GM18868 (cell line): Measurements from ENCODE around the gene NFATC2IP.
"Not testable (repeated sequence)": the region's sequence is repeated elsewhere in the genome, so short reads cannot be mapped to it uniquely, and the experiment has no call there.

ENCODE experiments used
- ATAC-seq: cut with Tn5 transposase; IDR thresholded peaks from one replicate; pipeline ENCODE4 v1.9.1; 2021; ENCODE audit warnings: mild to moderate bottlenecking, moderate library complexity; ENCODE audit not compliant: unreplicated experiment

The NFATC2IP gene

DNA sequence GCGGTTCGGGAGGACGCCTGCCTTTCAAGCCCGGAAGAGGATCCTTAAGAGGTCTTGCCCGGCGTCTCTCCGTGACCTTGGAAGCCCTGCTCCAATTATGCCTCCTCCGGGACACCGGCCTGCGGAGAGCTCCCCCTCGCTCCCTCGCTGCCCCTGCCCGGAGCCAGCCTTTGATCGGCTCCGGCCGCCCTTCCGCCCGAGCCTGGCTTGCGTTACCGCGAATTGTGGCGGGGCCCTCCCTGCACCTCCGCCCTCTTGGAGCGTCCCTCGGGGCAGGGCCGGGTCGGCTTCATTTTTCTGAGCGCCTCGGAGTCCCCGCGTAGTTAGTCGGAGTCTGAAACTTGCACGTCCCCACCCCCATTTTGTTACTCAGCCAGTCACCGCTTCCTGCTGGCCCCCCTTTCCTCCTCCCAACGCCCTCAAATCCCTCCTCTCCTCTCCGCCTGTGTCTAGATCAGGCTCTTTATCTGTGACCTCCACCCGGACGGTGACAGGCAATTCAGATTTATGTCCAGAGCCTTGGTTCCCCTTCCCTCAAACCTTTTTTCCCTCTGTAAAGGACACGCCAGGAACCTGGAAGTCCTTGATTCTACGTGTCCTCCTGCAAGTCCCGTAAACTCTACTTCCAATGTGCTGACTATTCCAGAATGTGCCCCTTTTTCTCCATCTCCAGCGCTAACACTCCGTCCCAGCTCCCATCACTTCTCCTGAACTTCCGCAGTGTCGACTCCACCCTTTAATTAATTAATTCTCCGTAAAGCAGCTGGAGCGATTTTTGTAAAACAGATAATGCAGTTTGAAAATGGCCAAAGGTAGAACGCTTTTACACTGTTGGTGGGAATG is 25.1 kb upstream of the NFATC2IP start:
- ATAC-seq = peak; percentile 35

DNA sequence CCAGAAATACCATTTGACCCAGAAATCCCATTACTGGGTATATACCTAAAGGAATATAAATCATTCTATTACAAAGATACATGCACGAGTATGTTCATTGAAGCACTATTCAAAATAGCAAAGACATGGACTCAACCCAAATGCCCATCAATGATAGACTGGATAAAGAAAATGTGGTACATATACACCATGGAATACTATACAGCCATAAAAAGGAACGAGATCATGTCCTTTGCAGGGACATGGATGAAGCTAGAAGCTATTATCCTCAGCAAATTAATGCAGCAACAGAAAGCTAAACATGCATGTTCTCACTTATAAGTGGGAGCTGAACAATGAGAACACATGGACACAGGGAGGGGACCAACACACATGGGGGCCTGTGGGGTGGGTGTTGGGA is 24.5 kb upstream of the NFATC2IP start:
- ATAC-seq = not testable (repeated sequence)

DNA sequence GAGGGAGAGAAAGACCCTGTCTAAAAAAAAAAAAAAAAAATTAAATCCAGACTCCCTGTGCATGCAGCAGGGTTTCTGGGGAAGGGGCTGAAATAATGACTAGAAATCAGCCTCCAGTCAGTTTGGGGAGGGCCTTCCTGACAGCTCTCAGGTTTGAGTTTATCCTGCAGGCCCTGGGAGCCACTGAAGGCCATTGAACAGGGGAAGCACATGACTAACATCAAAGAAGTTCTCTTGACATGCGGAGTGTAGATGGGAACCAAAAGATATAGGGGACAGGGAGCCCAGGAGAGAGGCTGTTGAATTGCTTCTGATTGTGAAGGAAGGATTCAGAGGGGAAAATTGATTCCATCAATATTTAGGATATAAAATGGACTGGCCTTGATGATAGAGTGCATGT is 22.9 kb upstream of the NFATC2IP start:
- no peak for ATAC-seq

DNA sequence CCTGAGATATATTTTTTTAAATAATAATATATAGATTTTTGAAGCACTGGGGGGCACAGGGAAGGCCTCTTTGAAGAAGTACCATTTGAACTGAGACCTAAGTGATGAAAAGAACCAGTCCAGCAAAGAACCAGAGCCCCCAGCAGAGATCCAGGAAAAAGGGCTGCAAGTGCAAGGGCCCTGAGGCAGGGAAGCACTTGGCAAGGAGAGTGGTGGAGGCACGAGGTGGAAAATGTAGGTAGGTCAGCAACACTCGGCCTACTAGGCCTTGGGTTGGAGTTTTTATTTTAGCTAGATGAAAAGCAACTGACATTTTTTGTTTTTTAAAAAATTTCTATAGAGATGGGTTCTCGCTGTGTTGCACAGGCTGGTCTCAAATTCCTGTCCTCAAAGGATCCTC is 20.5 kb upstream of the NFATC2IP start:
- ATAC-seq = no peak

DNA sequence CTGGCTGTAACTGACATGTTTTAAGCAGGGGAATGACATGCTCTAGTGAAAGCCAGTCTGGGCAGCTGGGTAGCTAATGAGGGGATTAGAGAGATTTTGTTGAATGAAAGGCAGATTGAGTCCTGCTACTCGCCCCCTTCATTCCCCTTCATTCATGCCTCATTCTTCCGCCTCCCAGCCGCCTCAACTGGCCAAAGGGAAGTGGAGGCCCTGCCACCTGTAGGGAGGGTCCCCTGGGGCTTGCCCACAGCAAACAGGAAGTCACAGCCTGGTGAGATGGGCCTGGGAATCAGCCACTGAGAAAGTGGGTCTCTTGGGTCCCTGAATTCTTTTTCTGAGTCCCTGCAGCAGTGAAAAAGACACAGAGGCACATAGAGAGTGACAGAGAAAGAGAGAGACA is 20.1 kb upstream of the NFATC2IP start:
- peak; percentile 57 for ATAC-seq

DNA sequence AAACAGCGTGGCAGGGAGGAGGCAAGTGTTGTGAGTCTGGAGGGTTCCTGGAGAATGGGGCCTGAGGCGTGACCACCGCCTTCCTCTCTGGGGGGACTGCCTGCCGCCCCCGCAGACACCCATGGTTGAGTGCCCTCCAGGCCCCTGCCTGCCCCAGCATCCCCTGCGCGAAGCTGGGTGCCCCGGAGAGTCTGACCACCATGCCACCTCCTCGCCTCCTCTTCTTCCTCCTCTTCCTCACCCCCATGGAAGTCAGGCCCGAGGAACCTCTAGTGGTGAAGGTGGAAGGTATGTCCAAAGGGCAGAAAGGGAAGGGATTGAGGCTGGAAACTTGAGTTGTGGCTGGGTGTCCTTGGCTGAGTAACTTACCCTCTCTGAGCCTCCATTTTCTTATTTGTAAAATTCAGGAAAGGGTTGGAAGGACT is 18.9 kb upstream of the NFATC2IP start, which contains the start of gene CD19:
Gene CD19, plus strand, starts transcription at position 171 of the 425 bp plus-strand sequence. Its CDS starts 30 bp downstream, at position 201.
- ATAC-seq = peak; percentile 45

DNA sequence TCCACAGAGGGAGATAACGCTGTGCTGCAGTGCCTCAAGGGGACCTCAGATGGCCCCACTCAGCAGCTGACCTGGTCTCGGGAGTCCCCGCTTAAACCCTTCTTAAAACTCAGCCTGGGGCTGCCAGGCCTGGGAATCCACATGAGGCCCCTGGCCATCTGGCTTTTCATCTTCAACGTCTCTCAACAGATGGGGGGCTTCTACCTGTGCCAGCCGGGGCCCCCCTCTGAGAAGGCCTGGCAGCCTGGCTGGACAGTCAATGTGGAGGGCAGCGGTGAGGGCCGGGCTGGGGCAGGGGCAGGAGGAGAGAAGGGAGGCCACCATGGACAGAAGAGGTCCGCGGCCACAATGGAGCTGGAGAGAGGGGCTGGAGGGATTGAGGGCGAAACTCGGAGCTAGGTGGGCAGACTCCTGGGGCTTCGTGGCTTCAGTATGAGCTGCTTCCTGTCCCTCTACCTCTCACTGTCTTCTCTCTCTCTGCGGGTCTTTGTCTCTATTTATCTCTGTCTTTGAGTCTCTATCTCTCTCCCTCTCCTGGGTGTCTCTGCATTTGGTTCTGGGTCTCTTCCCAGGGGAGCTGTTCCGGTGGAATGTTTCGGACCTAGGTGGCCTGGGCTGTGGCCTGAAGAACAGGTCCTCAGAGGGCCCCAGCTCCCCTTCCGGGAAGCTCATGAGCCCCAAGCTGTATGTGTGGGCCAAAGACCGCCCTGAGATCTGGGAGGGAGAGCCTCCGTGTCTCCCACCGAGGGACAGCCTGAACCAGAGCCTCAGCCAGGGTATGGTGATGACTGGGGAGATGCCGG is 18.2 kb upstream of the NFATC2IP start:
- no peak for ATAC-seq

DNA sequence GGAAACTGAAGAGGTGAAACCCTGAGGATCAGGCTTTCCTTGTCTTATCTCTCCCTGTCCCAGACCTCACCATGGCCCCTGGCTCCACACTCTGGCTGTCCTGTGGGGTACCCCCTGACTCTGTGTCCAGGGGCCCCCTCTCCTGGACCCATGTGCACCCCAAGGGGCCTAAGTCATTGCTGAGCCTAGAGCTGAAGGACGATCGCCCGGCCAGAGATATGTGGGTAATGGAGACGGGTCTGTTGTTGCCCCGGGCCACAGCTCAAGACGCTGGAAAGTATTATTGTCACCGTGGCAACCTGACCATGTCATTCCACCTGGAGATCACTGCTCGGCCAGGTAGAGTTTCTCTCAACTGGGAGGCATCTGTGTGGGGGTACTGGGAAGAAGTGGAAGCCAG is 17.6 kb upstream of the NFATC2IP start:
- no peak for ATAC-seq

DNA sequence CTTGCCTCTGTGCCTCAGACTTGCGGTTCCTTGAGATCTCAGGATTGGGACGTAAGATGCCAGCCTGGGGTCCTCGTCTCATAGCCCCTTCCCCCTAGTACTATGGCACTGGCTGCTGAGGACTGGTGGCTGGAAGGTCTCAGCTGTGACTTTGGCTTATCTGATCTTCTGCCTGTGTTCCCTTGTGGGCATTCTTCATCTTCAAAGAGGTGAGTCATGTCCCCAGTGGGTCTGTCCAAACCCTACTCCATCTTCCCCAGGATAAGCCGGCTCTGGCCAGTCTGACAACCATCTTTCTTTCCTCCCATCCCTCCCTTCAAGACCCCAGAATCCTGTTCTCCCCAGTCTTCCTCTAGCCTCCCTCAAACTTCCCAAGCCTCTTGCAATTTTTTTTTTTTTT is 15.4 kb upstream of the NFATC2IP start:
- ATAC-seq = no peak

DNA sequence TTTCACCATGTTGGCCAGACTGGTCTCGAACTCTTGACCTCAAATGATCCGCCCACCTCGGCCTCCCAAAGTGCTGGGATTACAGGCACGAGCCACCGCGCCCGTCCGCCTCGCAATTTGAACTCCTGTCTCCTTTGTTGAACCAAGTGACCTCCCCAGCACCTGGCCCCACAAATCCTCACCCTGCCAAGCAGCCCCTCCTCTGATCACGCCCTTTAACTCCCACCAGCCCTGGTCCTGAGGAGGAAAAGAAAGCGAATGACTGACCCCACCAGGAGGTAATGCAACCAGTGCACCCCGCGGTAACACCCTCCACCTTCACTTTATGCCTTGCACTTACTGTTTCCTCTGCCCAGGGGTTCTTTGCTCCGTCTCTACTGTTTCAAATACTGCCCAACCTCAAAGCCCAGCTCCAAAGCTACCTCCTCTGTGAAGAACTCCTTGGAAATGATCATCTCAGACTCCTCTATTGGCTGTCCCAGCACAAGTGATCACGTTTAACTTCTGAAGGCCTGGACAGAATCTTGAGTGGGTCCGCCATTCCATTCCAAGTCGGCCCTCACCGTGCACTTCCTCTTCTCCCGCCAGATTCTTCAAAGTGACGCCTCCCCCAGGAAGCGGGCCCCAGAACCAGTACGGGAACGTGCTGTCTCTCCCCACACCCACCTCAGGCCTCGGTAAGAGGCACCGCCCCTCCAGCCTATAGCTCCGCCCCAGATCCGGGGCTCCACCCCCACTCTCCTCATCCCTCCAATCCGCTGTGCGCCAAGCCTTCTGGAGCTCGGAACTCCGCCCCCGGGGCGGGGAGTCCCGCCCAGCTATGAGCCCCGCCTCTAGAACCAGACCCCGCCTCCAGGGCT is 14.6 kb upstream of the NFATC2IP start:
- peak; percentile 79 for ATAC-seq

DNA sequence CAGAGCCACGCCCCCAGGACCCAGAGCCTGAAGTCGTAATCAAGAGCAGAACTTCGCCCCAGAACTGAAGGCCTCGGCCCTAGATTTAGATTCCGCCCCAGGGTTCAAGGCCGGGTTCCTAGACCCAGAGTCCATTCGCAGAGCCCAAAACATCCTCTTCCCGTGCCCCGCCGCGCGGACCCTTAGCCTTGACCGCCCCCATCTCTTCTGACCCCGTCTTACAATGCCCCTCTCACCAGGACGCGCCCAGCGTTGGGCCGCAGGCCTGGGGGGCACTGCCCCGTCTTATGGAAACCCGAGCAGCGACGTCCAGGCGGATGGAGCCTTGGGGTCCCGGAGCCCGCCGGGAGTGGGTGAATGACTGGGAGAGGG is 14.0 kb upstream of the NFATC2IP start:
- ATAC-seq = no peak

DNA sequence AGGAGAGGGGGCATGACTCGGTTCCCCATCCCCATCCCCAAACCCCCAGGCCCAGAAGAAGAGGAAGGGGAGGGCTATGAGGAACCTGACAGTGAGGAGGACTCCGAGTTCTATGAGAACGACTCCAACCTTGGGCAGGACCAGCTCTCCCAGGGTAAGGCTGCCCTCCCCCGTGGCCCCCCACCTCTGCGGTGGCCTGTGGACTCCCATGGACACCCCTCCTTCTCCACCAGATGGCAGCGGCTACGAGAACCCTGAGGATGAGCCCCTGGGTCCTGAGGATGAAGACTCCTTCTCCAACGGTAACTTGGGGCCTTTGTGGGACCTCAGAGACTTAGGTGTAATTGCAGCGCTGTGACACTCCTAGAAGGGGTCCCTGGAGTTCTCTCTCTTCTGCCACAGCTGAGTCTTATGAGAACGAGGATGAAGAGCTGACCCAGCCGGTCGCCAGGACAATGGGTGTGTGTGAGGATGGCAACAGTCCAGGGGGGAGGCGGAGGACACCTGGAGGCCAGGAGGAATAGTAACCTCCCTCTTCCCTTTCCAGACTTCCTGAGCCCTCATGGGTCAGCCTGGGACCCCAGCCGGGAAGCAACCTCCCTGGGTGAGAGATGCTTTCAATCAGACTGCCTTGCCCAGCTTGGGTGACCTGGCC is 13.4 kb upstream of the NFATC2IP start:
- no peak for ATAC-seq

DNA sequence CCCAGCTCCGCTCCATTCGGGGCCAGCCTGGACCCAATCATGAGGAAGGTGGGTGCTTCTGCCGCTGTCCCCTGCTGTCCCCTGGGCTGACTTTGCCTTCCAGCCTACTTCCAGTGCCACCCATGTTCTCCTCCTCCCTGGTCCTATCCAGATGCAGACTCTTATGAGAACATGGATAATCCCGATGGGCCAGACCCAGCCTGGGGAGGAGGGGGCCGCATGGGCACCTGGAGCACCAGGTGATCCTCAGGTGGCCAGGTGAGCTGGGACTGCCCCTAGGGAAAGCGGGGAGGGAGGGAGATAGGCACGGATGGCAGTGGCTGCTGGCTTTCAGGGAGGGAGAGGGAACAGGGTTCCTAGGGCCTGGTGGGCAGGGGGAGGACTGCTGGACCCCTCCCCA is 12.0 kb upstream of the NFATC2IP start:
- no peak for ATAC-seq

DNA sequence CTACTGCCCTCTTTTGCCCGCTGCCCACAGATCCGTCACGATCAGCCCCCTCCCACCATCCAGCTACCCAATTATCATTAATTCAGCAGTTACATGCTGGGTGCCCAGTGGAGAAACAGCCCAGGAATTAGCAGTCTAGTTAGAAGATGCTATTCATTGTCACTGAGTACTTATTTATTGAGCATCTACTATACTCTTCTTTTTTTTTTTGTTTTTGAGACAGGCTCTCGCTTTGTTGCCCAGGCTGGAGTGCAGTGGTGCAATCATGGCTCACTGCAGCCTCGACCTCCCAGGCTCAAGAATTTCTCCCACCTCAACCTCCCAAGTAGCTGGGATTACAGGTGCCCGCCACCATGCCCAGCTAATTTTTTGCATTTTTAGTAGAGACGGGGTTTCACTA is 10.9 kb upstream of the NFATC2IP start:
- ATAC-seq = not testable (repeated sequence)

DNA sequence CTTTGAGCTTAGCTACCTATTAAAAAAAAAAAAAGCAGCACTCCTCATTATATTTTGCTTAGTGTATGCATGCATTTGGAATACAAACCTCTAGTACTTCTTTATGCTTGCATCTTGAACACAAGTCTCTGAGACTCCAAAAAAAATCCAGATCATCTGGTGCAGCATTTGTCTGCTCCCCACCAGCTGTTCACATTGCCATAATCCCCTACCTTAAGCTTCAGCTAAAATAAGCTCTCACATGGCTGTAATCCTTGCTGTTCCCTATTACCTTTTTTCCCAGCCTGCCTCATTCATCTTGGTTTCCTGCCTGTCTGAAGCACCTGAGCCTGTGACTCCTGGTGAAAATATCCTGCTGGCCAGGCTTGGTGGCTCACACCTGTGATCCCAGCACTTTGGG is 7.5 kb upstream of the NFATC2IP start:
- ATAC-seq = no peak

DNA sequence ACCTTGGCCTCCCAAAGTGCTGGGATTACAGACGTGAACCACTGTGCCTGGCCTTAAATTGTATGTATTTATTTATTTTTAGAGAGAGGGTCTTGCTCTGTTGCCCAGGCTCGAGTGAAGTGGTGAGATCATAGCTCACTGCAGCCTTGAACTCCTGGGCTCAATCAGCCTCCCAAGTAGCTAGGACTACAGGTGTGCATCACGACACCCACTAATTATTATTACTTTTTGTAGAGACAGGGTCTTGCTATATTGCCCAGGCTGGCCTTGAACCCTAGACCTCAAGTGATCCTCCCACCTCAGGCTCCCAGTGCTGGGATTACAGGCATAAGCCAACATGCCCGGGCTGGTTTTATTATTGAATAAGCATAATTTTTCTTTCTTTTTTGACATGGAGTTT is 4.1 kb upstream of the NFATC2IP start:
- ATAC-seq = no peak

DNA sequence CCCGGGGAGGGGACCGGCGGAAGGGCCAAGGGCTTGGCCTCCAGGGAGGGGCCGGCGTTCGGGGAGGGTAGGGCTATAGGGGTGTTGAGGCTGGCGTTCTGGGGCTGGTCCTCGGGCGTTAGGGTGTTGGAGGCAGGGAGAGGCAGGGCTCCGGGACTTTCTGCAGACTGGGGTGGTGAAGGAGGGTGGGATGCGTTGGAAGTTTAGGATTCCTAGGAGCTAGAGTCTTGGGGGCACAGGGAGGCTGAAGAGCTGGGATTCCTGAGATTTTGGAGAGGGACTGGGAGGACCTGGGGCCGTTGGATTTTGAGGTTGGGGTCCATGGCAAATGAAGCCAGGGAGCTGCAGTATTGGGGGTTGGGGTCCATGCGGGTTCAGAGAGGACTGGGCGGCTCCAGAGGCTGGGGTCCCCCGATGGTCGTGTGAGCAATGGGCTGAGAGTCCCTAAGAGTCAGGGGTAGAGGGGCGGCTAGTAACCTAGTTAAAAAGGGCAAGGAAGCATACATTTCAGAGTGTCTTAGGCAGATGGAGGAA is 740 bp downstream of the NFATC2IP start:
- no peak for ATAC-seq

DNA sequence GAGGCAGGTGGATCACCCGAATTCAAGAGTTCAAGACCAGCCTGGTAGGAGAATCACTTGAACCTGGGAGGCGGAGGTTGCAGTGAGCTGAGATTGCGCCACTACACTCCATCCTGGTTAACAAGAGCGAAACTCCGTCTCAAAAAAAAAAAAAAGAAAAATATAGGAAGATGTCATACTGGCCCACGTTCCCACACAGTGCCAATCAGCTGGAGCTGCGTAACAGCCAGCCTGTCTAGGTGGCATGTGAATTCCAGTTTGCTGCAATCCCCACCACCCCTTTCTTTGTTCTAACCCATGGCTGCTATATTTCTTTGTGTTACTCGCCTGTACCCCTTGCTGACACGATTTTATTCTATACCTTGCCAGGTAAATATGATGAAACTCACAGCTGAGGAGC is 7.5 kb downstream of the NFATC2IP start:
- ATAC-seq = no peak

DNA sequence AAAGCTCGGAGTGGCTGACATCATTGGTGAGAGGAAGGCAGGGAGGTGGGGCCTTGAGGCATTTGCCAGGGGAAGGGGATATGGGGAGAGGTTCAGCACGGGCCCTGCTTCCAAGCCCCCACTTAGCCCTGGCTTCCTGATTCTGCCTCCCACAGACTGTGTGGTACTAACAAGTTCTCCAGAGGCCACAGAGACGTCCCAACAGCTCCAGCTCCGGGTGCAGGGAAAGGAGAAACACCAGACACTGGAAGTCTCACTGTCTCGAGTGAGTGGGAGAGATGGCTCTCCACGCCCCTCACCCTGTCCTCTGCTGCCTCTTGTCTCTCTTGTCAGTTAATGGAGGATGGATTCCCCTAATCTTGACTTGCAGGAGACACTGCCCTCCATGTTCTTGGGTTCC is 8.1 kb downstream of the NFATC2IP start:
- no peak for ATAC-seq

DNA sequence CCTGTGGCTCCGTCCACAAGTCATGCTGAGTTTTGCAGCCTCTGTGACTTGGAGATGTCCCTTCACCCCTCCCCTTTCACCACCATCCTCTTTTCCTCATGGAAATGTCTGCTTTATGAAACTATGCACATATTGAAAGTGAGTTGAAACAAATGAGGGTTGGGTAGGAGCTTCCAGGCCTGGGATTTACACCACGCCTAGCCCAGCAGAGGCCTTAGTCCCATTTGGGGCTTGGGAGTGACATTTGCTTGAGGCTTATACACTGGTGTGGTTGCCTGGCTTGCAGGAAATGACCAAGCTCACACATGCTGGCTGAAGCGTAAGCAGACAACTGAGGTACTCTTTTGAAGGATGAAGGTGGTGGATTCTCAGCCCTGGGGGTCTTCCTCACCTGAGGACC is 13.3 kb downstream of the NFATC2IP start:
- no peak for ATAC-seq
